GM18498 (cell line): Measurements from ENCODE around the gene TNNT3.

ENCODE experiments used
- ATAC-seq: cut with Tn5 transposase; IDR thresholded peaks from one replicate; pipeline ENCODE4 v1.9.1; 2021; ENCODE audit warnings: mild to moderate bottlenecking, moderate library complexity; ENCODE audit not compliant: unreplicated experiment

TNNT3 gene

DNA sequence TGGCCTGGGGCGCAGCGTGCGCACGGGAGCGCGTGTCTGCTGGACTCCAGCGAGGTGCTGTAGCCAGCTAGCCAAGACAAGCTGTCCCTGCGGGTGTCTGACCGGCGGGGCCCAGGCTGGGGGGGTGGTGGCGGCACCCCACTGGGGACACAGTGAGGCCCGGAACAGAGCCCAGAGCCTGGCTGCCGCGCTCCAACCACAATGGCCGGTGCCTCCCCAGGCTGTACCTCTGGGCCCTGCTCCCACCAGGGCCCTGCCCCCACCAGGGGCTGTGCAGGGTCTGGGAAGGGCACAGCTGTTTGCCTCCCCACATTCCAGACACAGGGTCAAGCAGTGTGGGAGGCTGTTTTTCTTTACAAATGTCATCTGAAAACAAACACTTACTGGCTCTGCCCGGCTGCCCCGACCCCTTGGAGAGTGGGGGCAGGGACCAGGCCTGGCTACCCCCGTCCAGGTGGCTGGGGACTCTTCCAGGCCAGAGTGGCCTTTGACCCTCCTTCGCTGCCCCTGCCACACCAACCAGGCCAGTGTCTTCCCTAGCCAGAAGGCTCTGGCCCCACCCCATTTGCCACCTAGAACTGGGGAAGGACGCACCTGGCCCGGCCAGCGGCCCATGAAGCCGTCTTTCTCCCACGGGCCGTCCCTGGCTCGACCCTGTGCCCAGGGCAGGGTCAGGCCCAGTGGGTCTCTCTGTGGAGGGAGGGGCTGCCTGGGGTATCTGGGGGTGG lies 63.5 kb downstream of the TNNT3 start:
- no peak for ATAC-seq

DNA sequence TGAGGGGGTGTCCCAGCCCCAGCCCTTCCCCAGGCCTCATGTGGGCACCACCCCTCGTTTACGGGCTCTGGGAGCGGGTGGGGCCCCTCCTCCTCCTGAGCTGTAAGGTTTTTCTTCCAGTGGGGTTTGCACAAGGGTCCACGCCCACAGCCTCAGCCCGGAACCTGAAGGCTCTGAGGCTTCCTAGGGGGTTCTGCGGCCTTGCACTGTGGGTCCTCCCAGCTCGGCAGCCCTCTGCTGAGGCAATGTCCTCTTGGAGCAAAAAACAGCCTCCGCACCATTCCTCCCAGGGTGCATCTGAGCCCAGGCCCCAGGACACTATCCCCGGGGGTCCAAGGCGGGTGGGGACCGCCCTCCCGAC lies 64.1 kb downstream of the TNNT3 start:
- ATAC-seq: no peak

DNA sequence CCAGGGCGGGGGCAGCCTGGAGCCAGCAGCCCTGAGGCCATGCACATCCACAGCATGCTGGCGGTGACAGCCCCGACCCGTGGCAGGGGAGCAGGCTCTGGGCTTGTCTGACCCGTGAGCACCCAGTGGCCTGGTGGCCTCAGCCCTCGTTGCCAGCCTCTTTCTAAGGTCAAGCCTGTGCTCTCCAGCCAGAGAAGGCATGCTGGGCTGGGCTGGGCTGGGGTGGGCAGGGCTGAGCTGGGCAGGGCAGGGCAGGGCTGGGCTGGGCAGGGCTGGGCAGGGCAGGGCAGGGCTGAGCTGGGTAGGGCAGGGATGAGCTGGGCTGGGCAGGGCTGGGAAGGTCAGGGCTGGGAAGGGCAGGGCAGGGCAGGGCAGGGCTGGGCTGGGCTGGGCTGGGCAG lies 67.5 kb downstream of the TNNT3 start:
- no peak for ATAC-seq

- no peak for ATAC-seq
Measured at GRCh38 chr11:1988174-1988573, 68.7 kb downstream of the TNNT3 start.
